ENCODE data around the gene INPP5D.

DNA sequence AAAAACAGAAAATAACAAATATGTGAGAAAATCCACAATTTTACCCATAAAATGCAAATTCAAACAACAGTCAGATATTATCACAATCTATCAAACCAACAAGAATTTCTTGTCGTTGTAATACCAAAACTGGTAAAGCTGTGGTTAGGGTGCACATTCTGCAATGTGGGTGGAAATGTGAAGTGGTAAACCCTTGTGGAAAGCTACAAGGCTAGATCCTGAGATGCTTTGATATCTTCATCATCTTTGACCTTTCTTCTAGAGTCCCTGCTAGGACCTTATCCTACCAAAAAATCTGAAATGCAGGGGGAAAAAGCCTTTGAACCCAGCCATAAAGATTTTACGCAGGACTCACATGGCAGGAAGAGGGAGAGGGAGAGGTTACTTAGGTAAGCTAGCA lies 174.1 kb downstream of the INPP5D start:
- TF ChIP-seq, protein P1, sequence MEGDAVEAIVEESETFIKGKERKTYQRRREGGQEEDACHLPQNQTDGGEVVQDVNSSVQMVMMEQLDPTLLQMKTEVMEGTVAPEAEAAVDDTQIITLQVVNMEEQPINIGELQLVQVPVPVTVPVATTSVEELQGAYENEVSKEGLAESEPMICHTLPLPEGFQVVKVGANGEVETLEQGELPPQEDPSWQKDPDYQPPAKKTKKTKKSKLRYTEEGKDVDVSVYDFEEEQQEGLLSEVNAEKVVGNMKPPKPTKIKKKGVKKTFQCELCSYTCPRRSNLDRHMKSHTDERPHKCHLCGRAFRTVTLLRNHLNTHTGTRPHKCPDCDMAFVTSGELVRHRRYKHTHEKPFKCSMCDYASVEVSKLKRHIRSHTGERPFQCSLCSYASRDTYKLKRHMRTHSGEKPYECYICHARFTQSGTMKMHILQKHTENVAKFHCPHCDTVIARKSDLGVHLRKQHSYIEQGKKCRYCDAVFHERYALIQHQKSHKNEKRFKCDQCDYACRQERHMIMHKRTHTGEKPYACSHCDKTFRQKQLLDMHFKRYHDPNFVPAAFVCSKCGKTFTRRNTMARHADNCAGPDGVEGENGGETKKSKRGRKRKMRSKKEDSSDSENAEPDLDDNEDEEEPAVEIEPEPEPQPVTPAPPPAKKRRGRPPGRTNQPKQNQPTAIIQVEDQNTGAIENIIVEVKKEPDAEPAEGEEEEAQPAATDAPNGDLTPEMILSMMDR (IDR thresholded peaks at IDR 0.05), result no peak
- TF ChIP-seq POLR2AphosphoS5 (IDR thresholded peaks at IDR 0.05) (no peak), POLR2A (IDR thresholded peaks at IDR 0.05) (no peak)

Measured in stomach (tissue), 4 donors.